Neural progenitor cell (in vitro differentiated cells): ENCODE results near the gene CHRNA4.

Experiments used
- EZH2phosphoT487 ChIP-seq: fragments of 200-600 bp; sonication (generic); IDR thresholded peaks from 2 replicates; pipeline ENCODE4 v1.6.1; 2017; ENCODE audit warnings: antibody characterized with exemption
- TF ChIP-seq, protein P1 (sequence below): fragments of 200-600 bp; sonication (generic); IDR thresholded peaks from 2 replicates; pipeline ENCODE4 v1.5.1; 2017; ENCODE audit warnings: antibody characterized with exemption, mild to moderate bottlenecking

DNA sequence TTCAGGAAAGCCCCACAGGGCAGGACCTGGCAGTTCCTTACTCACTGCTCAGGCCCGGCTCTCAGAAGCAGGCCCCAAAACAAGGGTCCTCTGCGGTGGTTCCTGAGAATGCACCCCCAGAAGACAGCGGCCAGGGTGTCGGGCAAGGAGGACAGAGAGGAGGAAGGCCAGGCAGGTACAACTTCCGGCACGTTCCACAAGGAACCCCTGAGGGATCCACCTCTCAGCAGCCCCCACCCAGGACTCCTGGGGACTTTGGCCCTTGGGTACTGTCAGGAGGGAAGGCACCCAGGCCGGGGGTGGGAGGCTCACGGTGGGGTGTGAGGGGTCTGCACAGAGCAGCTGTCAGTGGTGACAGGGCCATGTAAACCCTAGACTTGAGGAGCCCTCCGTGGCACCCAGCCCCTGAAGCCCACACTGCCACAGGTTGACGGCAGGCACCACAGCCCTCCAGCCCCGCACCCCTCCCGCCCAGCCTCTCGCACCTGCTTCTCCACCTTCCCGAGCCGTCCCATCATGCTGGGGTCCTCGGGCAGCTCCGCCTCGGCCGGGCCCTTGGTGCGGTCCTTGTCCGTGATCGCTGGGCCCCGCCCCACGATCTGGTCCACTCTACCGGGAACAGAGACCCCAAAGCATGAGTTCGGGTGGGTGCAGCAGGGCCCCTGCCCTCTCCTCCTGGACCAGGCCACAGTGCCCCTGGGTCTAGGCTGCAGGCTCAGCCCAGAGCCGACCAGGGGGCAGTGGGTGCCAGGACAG, 47.0 kb upstream of the CHRNA4 start:
- TF ChIP-seq, protein P1, sequence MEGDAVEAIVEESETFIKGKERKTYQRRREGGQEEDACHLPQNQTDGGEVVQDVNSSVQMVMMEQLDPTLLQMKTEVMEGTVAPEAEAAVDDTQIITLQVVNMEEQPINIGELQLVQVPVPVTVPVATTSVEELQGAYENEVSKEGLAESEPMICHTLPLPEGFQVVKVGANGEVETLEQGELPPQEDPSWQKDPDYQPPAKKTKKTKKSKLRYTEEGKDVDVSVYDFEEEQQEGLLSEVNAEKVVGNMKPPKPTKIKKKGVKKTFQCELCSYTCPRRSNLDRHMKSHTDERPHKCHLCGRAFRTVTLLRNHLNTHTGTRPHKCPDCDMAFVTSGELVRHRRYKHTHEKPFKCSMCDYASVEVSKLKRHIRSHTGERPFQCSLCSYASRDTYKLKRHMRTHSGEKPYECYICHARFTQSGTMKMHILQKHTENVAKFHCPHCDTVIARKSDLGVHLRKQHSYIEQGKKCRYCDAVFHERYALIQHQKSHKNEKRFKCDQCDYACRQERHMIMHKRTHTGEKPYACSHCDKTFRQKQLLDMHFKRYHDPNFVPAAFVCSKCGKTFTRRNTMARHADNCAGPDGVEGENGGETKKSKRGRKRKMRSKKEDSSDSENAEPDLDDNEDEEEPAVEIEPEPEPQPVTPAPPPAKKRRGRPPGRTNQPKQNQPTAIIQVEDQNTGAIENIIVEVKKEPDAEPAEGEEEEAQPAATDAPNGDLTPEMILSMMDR = no peak
- no peak for TF ChIP-seq EZH2phosphoT487
